H9 (cell line): ENCODE data around the gene KIF26A. TPM values are rescaled to one million over a fixed set of nuclear protein-coding genes. Genes with fewer than 3 reads are reported as not detected.

ENCODE experiments used
- DNase-seq: peaks from one replicate; pipeline ENCODE4 v3.0.0-alpha.2; 2017
- H2AFZ ChIP-seq: one replicate; pipeline ENCODE4 v1.6.1; 2013; ENCODE audit warnings: mild to moderate bottlenecking, low read length, control low read depth, moderate library complexity
- H2AK5ac ChIP-seq: 2 replicates; pipeline ENCODE4 v1.6.1; 2013; ENCODE audit warnings: low read length, control low read depth, mixed read lengths; ENCODE audit not compliant: insufficient read length
- H2BK120ac ChIP-seq: one replicate; pipeline ENCODE4 v1.6.1; 2013; ENCODE audit warnings: low read depth, mild to moderate bottlenecking, low read length, control low read depth, inconsistent platforms; ENCODE audit not compliant: poor library complexity, severe bottlenecking
- H2BK12ac ChIP-seq: 2 replicates; pipeline ENCODE4 v1.6.1; 2013; ENCODE audit warnings: low read length, control low read depth, mixed read lengths, low read depth; ENCODE audit not compliant: insufficient read length
- H2BK15ac ChIP-seq: 2 replicates; pipeline ENCODE4 v1.6.1; 2013; ENCODE audit warnings: low read depth, low read length, control low read depth
- H2BK20ac ChIP-seq: one replicate; pipeline ENCODE4 v1.6.1; 2013; ENCODE audit warnings: low read depth, mild to moderate bottlenecking, low read length, control low read depth, inconsistent platforms; ENCODE audit not compliant: poor library complexity, severe bottlenecking
- H2BK5ac ChIP-seq: 2 replicates; pipeline ENCODE4 v1.6.1; 2013; ENCODE audit warnings: low read length, control low read depth, mixed read lengths; ENCODE audit not compliant: insufficient read length
- H3K14ac ChIP-seq: 2 replicates; pipeline ENCODE4 v1.6.1; 2013; ENCODE audit warnings: low read length, control low read depth; ENCODE audit not compliant: insufficient read depth
- H3K18ac ChIP-seq: 2 replicates; pipeline ENCODE4 v1.6.1; 2013; ENCODE audit warnings: low read depth, mild to moderate bottlenecking, mixed read lengths, low read length, control low read depth; ENCODE audit not compliant: insufficient read length
- H3K23ac ChIP-seq: 2 replicates; pipeline ENCODE4 v1.6.1; 2013; ENCODE audit warnings: low read length, control low read depth, mixed read lengths, low read depth; ENCODE audit not compliant: insufficient read length
- H3K23me2 ChIP-seq: 2 replicates; pipeline ENCODE4 v1.6.1; 2013; ENCODE audit warnings: low read depth, mild to moderate bottlenecking, mixed read lengths, low read length, control low read depth; ENCODE audit not compliant: insufficient read length, poor library complexity, severe bottlenecking
- H3K27ac ChIP-seq: 2 replicates; pipeline ENCODE4 v1.5.1; 2013; ENCODE audit warnings: low read length, control low read depth, mixed read lengths, low read depth; ENCODE audit not compliant: insufficient read length
- H3K27me3 ChIP-seq: 2 replicates; pipeline ENCODE4 v1.6.1; 2013; ENCODE audit warnings: low read length, control low read depth, inconsistent platforms; ENCODE audit not compliant: insufficient read depth
- H3K4ac ChIP-seq: 2 replicates; pipeline ENCODE4 v1.6.1; 2013; ENCODE audit warnings: low read depth, mild to moderate bottlenecking, control low read depth, inconsistent platforms, low read length, moderate library complexity
- H3K4me1 ChIP-seq: 2 replicates; pipeline ENCODE4 v1.6.1; 2013; ENCODE audit warnings: low read length, control low read depth, inconsistent platforms; ENCODE audit not compliant: insufficient read depth
- H3K4me2 ChIP-seq: 2 replicates; pipeline ENCODE4 v1.6.1; 2013; ENCODE audit warnings: low read length, control low read depth, mixed read lengths; ENCODE audit not compliant: insufficient read length, insufficient read depth
- H3K56ac ChIP-seq: 2 replicates; pipeline ENCODE4 v1.6.1; 2013; ENCODE audit warnings: low read depth, mild to moderate bottlenecking, mixed read lengths, low read length, control low read depth; ENCODE audit not compliant: insufficient read length
- H3K79me1 ChIP-seq: 2 replicates; pipeline ENCODE4 v1.6.1; 2013; ENCODE audit warnings: low read depth, mild to moderate bottlenecking, moderate library complexity, low read length, control low read depth, inconsistent platforms; ENCODE audit not compliant: insufficient read depth, poor library complexity, severe bottlenecking
- H3K79me2 ChIP-seq: 2 replicates; pipeline ENCODE4 v1.6.1; 2013; ENCODE audit warnings: low read length, control low read depth, inconsistent platforms; ENCODE audit not compliant: insufficient read depth
- H3K9ac ChIP-seq: 2 replicates; pipeline ENCODE4 v1.6.1; 2013; ENCODE audit warnings: low read length, control low read depth, mixed read lengths; ENCODE audit not compliant: insufficient read length; ENCODE audit errors: extremely low read depth
- H3K9me3 ChIP-seq: one replicate; pipeline ENCODE4 v1.6.1; 2013; ENCODE audit warnings: low read depth, low read length, inconsistent platforms; ENCODE audit not compliant: control insufficient read depth
- H3T11ph ChIP-seq: one replicate; pipeline ENCODE4 v1.6.1; 2013; ENCODE audit warnings: mild to moderate bottlenecking, low read length, control low read depth, inconsistent platforms
- H4K20me1 ChIP-seq: one replicate; pipeline ENCODE4 v1.6.1; 2013; ENCODE audit not compliant: control insufficient read depth, insufficient read length, insufficient read depth
- H4K5ac ChIP-seq: 2 replicates; pipeline ENCODE4 v1.6.1; 2013; ENCODE audit warnings: low read depth, mild to moderate bottlenecking, mixed read lengths, low read length, control low read depth; ENCODE audit not compliant: insufficient read length
- H4K8ac ChIP-seq: replicated peaks from 2 replicates; pipeline ENCODE4 v1.6.1; 2013; ENCODE audit warnings: low read length, control low read depth, mixed read lengths, low read depth; ENCODE audit not compliant: insufficient read length
- H4K91ac ChIP-seq: 2 replicates; pipeline ENCODE4 v1.6.1; 2013; ENCODE audit warnings: low read depth, mild to moderate bottlenecking, moderate library complexity, mixed read lengths, low read length, control low read depth; ENCODE audit not compliant: insufficient read length
- H3K27ac Mint-ChIP-seq, 3 experiments: 2 replicates in 2 of 3; 3 replicates in 1 of 3; pipeline ENCODE4 v1.8.0; 2020 to 2021; ENCODE audit warnings: mixed read lengths in 3 of 3, mild to moderate bottlenecking in 1 of 3, moderate library complexity in 1 of 3
- H3K27me3 Mint-ChIP-seq: 2 replicates; pipeline ENCODE4 v1.8.0; 2021; ENCODE audit warnings: low read depth, mild to moderate bottlenecking, moderate library complexity, mixed read lengths
- H3K36me3 Mint-ChIP-seq, 3 experiments: 2 replicates in 2 of 3; 3 replicates in 1 of 3; pipeline ENCODE4 v1.8.0; 2020 to 2021; ENCODE audit warnings: low read depth in 3 of 3, mixed read lengths in 3 of 3; ENCODE audit not compliant: insufficient read depth in 1 of 3
- H3K4me1 Mint-ChIP-seq, 2 experiments: 2 replicates each; pipeline ENCODE4 v1.8.0; 2020; ENCODE audit warnings: mixed read lengths in 2 of 2
- H3K4me3 Mint-ChIP-seq, 2 experiments: 2 replicates in 1 of 2; 3 replicates in 1 of 2; pipeline ENCODE4 v1.8.0; 2020 to 2021; ENCODE audit warnings: mild to moderate bottlenecking in 2 of 2, mixed read lengths in 2 of 2, moderate library complexity in 1 of 2
- H3K9me3 Mint-ChIP-seq, 2 experiments: 2 replicates in 1 of 2; 3 replicates in 1 of 2; pipeline ENCODE4 v1.8.0; 2020; ENCODE audit warnings: mild to moderate bottlenecking in 2 of 2, mixed read lengths in 2 of 2, moderate library complexity in 1 of 2
- CTCF ChIP-seq: fragments of 200-600 bp; sonication (generic); conservative IDR thresholded peaks from 3 replicates; pipeline ENCODE4 v1.8.0; 2021; ENCODE audit warnings: antibody characterized with exemption, mild to moderate bottlenecking
- WGBS: extraction: QIAGEN DNeasy Blood & Tissue Kit; methylation state at CpG from one replicate; pipeline ENCODE4 v1.1.7; 2013; ENCODE audit warnings: missing lambda C conversion rate, low lambda C conversion rate, mixed read lengths; ENCODE audit not compliant: insufficient read length; ENCODE audit errors: extremely low coverage; 5-methylcytosine and 5-hydroxymethylcytosine counted together
- total RNA-seq: library from RNA; stranded (reverse); gene quantifications from 2 replicates; pipeline ENCODE4 v1.2.1, GENCODE V29; 2021

KIF26A gene
- total RNA-seq, 1 experiment from 2014 or later = 44.2 TPM

- Histone ChIP-seq H3T11ph (no peak overlapping the region), H3K18ac (no peak overlapping the region), H2AFZ (no peak overlapping the region), H3K27me3 (no peaks in the 10 kb centered on the region), H2BK20ac (no peak overlapping the region), H2BK5ac (no peak overlapping the region), H3K56ac (no peak overlapping the region), H2AK5ac (no peak overlapping the region), H3K9me3 (no peaks in the 10 kb centered on the region), H4K91ac (no peak overlapping the region), H3K4me2 (no peak overlapping the region), H3K27ac (no peak overlapping the region), H3K4ac (no peak overlapping the region), H3K79me1 (no peaks in the 10 kb centered on the region), H3K23me2 (no peaks in the 10 kb centered on the region), H2BK12ac (no peak overlapping the region), H3K14ac (no peak overlapping the region), H3K79me2 (no peaks in the 10 kb centered on the region; the same call in 1 of the 2 replicates), H4K8ac (no peak overlapping the region), H2BK120ac (no peak overlapping the region), H3K9ac (no peak overlapping the region), H4K5ac (no peak overlapping the region), H2BK15ac (0 out of 2 replicates have a peak overlapping the region, but pooled peaks have one; percentile 16), H3K4me1 (peaks cover 2% of the 10 kb centered on the region; the same call in 1 of the 2 replicates), H4K20me1 (no peaks in the 10 kb centered on the region), H3K23ac (no peak overlapping the region)
- no peak for DNase-seq
- WGBS = no CpG with 5 or more reads among the region's 34 CpGs
- no peak for TF ChIP-seq CTCF
- H3K4me1 Mint-ChIP-seq = peaks cover 17 to 28% of the 10 kb centered on the region in 2 experiments
- H3K27ac Mint-ChIP-seq = peak overlapping the region in 1 of 3 experiments; percentile 40; a peak in 1 of 7 replicates
- no peaks in the 10 kb centered on the region for H3K9me3 Mint-ChIP-seq
- no peaks in the 10 kb centered on the region for H3K27me3 Mint-ChIP-seq
- peaks cover 5 to 9% (median 5%) of the 10 kb centered on the region in 3 experiments; a peak in 6 of 7 replicates for H3K36me3 Mint-ChIP-seq
- no peak overlapping the region for H3K4me3 Mint-ChIP-seq
These were observed 13.3 kb downstream of the KIF26A start for GRCh38 chr14:104151566-104152245.
